ENCODE results near the gene SRRM2.

SRRM2 gene

GRCh38 chr16:2706611-2707311, 45.7 kb upstream of the SRRM2 start:
- no peak overlapping the region for H3K4me3 ChIP-seq (replicated peaks in 1 of 2; ENCODE audit: low read depth in 2 of 2, low read length in 2 of 2)
- DNase-seq (ENCODE audit: low read depth in 2 of 2), result no peak
- TF ChIP-seq CTCF (IDR thresholded peaks at IDR 0.05; ENCODE audit: low read depth, low read length), result no peak

DNA sequence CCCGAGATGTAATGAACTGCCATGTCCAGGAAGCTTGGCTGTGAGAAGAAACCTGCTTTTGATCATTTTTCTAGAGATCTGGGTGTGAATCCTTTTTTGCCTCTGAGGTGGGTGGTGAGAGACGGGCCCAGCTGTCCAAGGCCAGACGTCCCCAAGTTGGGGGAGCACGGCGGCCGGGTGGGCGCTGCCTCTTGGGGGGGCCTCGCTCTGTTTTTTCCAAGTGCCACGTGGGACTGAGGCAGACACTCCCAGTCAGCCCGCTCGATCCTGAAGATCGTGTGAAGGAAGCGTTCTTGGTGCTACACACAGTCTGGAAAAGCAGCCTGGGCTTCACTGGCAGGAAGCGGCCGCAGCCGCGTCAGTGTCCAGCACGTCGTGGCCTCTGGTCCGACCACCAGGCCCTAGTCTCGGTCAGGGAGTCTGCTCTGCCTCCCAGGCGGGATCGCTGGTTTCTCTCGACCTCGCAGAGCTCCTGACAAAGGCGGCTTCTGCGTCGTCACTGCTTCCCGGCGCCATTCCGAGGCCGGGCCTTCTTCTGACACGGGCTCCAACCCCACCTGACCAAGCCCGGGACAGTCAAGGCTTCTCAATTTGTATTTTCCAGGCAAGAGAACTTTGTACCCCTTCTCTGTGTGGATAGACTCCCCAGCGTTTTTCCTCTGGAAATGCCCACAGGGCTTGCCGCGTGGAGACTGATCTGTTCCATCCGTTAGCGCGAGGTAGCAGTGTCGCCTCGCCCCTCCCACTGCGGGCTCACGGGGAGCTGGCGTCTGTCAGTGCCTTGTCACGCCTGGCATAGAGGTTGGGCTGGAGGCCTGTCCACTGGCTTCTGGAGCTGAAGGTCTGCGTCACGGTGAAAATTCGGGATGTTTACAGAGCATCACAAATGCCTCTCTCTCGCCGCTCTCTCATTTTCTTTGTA, 44.8 kb upstream of the SRRM2 start:
- no peak for DNase-seq (ENCODE audit: low read depth in 2 of 2)
- no peak for TF ChIP-seq CTCF (IDR thresholded peaks at IDR 0.05; ENCODE audit: low read depth, low read length)
- no peak overlapping the region for H3K4me3 ChIP-seq (replicated peaks in 1 of 2; ENCODE audit: low read depth in 2 of 2, low read length in 2 of 2)

DNA sequence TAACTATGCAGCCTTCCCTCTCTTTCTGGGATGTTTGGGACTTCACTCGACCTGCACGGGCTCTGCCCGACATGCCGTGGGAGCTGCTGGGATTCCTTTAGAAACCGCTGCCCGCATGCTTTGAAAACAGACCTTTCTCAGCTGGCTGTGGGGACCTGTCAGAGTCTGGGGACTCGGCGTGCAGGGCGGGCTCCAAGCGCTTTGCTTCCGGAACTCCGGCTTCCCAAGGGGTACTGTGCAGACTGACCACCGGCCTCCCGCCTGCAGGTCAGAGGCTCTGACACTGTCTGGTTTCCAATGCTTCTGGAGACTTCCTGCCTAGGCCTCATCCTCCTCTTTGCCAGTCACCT, 44.2 kb upstream of the SRRM2 start:
- TF ChIP-seq CTCF (IDR thresholded peaks at IDR 0.05; ENCODE audit: low read depth, low read length), result no peak
- DNase-seq (ENCODE audit: low read depth in 2 of 2), result no peak
- H3K4me3 ChIP-seq (replicated peaks in 1 of 2; ENCODE audit: low read depth in 2 of 2, low read length in 2 of 2), result no peak overlapping the region

- no peak overlapping the region for H3K4me3 ChIP-seq (replicated peaks in 1 of 2; ENCODE audit: low read depth in 2 of 2, low read length in 2 of 2)
- no peak for DNase-seq (ENCODE audit: low read depth in 2 of 2)
- no peak for TF ChIP-seq CTCF (IDR thresholded peaks at IDR 0.05; ENCODE audit: low read depth, low read length)
These were observed 43.4 kb upstream of the SRRM2 start for GRCh38 chr16:2708955-2709587.

DNA sequence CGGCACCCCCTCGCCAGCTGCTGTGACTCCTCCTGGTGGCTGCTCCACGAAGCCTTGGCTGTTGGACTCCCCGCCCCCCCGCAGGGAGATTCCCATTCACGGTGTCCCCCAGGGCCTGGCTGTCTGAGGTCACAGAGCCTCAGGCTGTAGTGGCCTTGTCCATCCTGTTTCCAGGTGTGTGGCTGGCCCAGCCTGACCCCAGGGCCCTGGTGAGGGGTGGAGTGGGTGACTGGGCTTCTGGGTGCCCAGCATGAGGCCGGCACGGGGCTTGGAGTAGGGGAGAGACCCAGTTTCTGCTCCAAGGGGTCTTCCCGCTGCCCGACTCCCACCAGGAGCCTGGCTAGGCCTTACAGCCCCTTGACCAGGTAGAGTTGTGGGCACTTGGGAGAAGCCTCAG, 42.9 kb upstream of the SRRM2 start:
- DNase-seq (ENCODE audit: low read depth in 2 of 2), result no peak
- no peak overlapping the region for H3K4me3 ChIP-seq (replicated peaks in 1 of 2; ENCODE audit: low read depth in 2 of 2, low read length in 2 of 2)
- no peak for TF ChIP-seq CTCF (IDR thresholded peaks at IDR 0.05; ENCODE audit: low read depth, low read length)

DNA sequence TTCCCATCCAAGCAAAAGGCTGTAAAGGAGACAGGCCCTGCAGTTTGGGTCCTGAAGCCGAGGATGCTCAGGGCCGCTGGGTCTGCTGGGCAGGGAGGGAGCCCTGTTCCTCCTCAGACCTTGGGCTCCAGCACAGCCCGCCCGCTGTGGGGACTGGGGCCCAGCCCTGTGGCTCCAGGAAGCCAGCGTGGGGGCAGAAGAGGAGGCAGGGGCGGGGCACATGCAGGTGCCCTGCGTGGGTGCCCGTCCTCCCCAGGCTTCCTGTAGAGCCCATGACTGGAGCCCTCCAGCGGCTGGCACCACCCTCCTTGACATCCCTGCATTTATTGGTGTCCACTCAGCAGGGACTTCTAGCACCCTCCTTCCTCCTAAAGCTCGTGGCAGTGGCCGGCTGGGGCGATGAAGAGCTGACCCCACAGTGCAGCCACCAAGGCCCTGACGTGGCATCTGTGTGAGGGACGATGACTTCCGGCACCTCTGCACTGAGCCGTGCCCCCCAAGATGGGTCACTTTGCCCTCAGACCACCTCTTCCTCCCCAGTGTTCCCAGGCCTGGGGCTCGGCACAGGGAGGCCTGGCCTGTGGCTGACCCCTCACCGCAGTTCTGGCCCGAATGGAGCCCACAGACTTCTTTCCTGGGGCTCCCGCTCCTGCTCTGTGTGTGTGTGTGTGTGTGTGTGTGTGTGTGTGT, 42.3 kb upstream of the SRRM2 start:
- TF ChIP-seq CTCF (IDR thresholded peaks at IDR 0.05; ENCODE audit: low read depth, low read length), result no peak
- no peak for DNase-seq (ENCODE audit: low read depth in 2 of 2)
- H3K4me3 ChIP-seq (replicated peaks in 1 of 2; ENCODE audit: low read depth in 2 of 2, low read length in 2 of 2), result no peak overlapping the region
